Measurements from ENCODE around the gene RPS26. TPM values are rescaled to one million over a fixed set of nuclear protein-coding genes. Genes with fewer than 3 reads are reported as not detected.

RPS26 gene
- total and polyA plus RNA-seq, 2 of the 13 experiments (the other 11 are each of a cell fraction or from before 2014, with no cell fraction given): 150 to 421 TPM

- TF ChIP-seq GATAD1 (CRISPR knock-in tag; IDR thresholded peaks at IDR 0.05) (no peak), ZNF503 (CRISPR knock-in tag; IDR thresholded peaks at IDR 0.05) (no peak), ZSCAN30 (CRISPR knock-in tag; IDR thresholded peaks at IDR 0.05) (no peak), SAP130 (CRISPR knock-in tag; IDR thresholded peaks at IDR 0.05; ENCODE audit: low read depth) (peak; percentile 86), ONECUT2 (CRISPR knock-in tag; IDR thresholded peaks at IDR 0.05) (no peak), PITX1 (CRISPR knock-in tag; IDR thresholded peaks at IDR 0.05) (peak; percentile 97), ZNF773 (CRISPR knock-in tag; IDR thresholded peaks at IDR 0.05; ENCODE audit: borderline replicate concordance) (no peak), TRIM24 (CRISPR knock-in tag; IDR thresholded peaks at IDR 0.05) (no peak), EHMT2 (IDR thresholded peaks at IDR 0.05; ENCODE audit: borderline replicate concordance, low read depth, low read length) (no peak), TBP (CRISPR knock-in tag; IDR thresholded peaks at IDR 0.05) (no peak), DRAP1 (CRISPR knock-in tag; IDR thresholded peaks at IDR 0.05) (peak; percentile 76; the same call in 1 of the 2 replicates), REXO4 (CRISPR knock-in tag; IDR thresholded peaks at IDR 0.05; ENCODE audit: borderline replicate concordance) (no peak), MIXL1 (CRISPR knock-in tag; IDR thresholded peaks at IDR 0.05) (peak; percentile 74; the same call in 1 of the 2 replicates), ZNF629 (CRISPR knock-in tag; conservative IDR thresholded peaks at IDR 0.05) (no peak; the same call in 1 of the 2 replicates), EZH2 (conservative IDR thresholded peaks at IDR 0.05; ENCODE audit: low read depth, low read length) (no peak), SNAI1 (CRISPR knock-in tag; IDR thresholded peaks at IDR 0.05; ENCODE audit: borderline replicate concordance) (no peak), MED13 (CRISPR knock-in tag; IDR thresholded peaks at IDR 0.05) (no peak), RAD51 (IDR thresholded peaks at IDR 0.05; ENCODE audit: borderline replicate concordance) (no peak), RXRA (CRISPR knock-in tag; IDR thresholded peaks at IDR 0.05) (peak; percentile 95), ATM (IDR thresholded peaks at IDR 0.05; ENCODE audit: borderline replicate concordance) (no peak), ATAD3A (CRISPR knock-in tag; IDR thresholded peaks at IDR 0.05) (no peak)
- TF ChIP-seq, protein P1, sequence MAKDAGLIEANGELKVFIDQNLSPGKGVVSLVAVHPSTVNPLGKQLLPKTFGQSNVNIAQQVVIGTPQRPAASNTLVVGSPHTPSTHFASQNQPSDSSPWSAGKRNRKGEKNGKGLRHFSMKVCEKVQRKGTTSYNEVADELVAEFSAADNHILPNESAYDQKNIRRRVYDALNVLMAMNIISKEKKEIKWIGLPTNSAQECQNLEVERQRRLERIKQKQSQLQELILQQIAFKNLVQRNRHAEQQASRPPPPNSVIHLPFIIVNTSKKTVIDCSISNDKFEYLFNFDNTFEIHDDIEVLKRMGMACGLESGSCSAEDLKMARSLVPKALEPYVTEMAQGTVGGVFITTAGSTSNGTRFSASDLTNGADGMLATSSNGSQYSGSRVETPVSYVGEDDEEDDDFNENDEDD (CRISPR knock-in tag; IDR thresholded peaks at IDR 0.05; ENCODE audit: borderline replicate concordance): no peak
- TF ChIP-seq, protein P2, sequence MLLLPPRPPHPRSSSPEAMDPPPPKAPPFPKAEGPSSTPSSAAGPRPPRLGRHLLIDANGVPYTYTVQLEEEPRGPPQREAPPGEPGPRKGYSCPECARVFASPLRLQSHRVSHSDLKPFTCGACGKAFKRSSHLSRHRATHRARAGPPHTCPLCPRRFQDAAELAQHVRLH (CRISPR knock-in tag; IDR thresholded peaks at IDR 0.05; ENCODE audit: borderline replicate concordance, low read depth): peak; percentile 45; the same call in 1 of the 2 replicates
- TF ChIP-seq, protein P3, sequence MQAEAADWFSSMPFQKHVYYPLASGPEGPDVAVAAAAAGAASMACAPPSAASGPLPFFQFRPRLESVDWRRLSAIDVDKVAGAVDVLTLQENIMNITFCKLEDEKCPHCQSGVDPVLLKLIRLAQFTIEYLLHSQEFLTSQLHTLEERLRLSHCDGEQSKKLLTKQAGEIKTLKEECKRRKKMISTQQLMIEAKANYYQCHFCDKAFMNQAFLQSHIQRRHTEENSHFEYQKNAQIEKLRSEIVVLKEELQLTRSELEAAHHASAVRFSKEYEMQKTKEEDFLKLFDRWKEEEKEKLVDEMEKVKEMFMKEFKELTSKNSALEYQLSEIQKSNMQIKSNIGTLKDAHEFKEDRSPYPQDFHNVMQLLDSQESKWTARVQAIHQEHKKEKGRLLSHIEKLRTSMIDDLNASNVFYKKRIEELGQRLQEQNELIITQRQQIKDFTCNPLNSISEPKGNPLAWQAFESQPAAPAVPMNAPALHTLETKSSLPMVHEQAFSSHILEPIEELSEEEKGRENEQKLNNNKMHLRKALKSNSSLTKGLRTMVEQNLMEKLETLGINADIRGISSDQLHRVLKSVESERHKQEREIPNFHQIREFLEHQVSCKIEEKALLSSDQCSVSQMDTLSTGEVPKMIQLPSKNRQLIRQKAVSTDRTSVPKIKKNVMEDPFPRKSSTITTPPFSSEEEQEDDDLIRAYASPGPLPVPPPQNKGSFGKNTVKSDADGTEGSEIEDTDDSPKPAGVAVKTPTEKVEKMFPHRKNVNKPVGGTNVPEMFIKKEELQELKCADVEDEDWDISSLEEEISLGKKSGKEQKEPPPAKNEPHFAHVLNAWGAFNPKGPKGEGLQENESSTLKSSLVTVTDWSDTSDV (CRISPR knock-in tag; IDR thresholded peaks at IDR 0.05): no peak
- TF ChIP-seq, protein P4, sequence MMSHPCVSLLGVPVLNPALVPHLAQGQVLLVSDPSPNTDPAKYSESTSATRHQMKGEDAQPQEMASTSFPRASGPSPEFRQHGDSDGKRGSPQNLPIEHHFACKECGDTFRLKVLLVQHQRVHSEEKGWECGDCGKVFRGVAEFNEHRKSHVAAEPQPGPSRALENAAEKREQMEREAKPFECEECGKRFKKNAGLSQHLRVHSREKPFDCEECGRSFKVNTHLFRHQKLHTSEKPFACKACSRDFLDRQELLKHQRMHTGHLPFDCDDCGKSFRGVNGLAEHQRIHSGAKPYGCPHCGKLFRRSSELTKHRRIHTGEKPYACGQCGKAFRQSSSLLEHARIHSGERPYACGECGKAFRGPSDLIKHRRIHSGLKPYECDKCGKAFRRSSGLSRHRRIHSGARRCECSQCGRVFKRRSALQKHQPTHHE (CRISPR knock-in tag; IDR thresholded peaks at IDR 0.05; ENCODE audit: borderline replicate concordance): no peak
Observed at GRCh38 chr12:56080556-56081138, 38.9 kb downstream of the RPS26 start (continued).
